Suprapubic skin (tissue), 3 donors: Measurements from ENCODE around the gene NELL1.

Source experiments
- CTCF ChIP-seq, 2 donors: fragments of 200-600 bp in 1 of 2; fragments of 450-650 bp in 1 of 2; sonication (generic) in 1 of 2; IDR thresholded peaks; one replicate each; pipeline ENCODE4 v1.5.1; 2016 to 2019; ENCODE audit warnings: antibody characterized with exemption in 2 of 2, mild to moderate bottlenecking in 1 of 2, moderate library complexity in 1 of 2
- POLR2A ChIP-seq, 2 donors: fragments of 450-650 bp; IDR thresholded peaks; one replicate each; pipeline ENCODE4 v1.6.1; 2017; ENCODE audit warnings: antibody characterized with exemption in 2 of 2, mild to moderate bottlenecking in 2 of 2, moderate library complexity in 2 of 2

GRCh38 chr11:20671856-20672546 is 2.6 kb downstream of the NELL1 start:
- TF ChIP-seq POLR2A (IDR thresholded peaks at IDR 0.05) (no peak), CTCF (IDR thresholded peaks at IDR 0.05) (no peak)
